ENCODE results near the gene PDCD2L. TPM values are rescaled to one million over a fixed set of nuclear protein-coding genes. Genes with fewer than 3 reads are reported as not detected.
A peak's percentile ranks its signal among the peaks of the same experiment; 100 is the strongest.

Gene PDCD2L
- total RNA-seq, 4 donors from 2014 or later, result 6.1 to 12.8 (median 9.2) TPM

DNA sequence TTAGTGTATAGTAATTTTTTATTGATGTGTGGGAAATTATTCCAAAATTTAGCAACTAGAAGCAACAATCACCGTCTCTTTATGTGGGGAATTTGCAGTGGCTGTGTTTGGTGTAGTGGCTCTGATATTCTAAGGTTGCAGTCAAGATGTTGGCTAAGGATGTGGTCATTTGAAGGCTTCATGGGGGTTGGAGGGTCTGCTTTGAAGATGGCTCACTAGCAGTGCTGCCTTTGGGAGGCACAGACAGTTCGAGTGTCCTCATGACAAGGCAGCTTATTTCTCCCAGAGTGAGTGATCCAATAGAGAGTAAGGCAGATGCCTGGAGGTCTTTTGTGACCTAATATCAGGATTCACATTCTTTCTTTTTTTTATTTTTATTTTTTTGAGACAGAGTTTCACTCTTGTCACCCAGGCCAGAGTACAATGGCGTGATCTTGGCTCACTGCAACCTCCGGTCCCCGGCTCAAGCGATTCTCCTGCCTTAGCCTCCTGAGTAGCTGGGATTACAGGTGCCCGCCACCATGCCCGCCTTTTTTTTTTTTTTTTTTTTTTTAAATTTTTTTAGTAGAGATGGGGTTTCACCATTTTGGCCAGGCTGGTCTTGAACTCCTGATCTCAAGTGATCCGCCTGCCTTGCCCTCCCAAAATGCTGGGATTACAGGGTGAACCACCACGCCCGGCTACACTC is 30.5 kb upstream of the PDCD2L start:
- TF ChIP-seq, protein P1, sequence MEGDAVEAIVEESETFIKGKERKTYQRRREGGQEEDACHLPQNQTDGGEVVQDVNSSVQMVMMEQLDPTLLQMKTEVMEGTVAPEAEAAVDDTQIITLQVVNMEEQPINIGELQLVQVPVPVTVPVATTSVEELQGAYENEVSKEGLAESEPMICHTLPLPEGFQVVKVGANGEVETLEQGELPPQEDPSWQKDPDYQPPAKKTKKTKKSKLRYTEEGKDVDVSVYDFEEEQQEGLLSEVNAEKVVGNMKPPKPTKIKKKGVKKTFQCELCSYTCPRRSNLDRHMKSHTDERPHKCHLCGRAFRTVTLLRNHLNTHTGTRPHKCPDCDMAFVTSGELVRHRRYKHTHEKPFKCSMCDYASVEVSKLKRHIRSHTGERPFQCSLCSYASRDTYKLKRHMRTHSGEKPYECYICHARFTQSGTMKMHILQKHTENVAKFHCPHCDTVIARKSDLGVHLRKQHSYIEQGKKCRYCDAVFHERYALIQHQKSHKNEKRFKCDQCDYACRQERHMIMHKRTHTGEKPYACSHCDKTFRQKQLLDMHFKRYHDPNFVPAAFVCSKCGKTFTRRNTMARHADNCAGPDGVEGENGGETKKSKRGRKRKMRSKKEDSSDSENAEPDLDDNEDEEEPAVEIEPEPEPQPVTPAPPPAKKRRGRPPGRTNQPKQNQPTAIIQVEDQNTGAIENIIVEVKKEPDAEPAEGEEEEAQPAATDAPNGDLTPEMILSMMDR (IDR thresholded peaks at IDR 0.05), result no peak
- ATAC-seq (ENCODE audit: low FRiP score), result no peak
- no peak for DNase-seq (ENCODE audit: low spot score)

GRCh38 chr19:34375598-34375997 is 28.6 kb upstream of the PDCD2L start:
- TF ChIP-seq, protein P1 (IDR thresholded peaks at IDR 0.05), result no peak
- ATAC-seq (ENCODE audit: low FRiP score) (peak; percentile 62), DNase-seq (ENCODE audit: low spot score) (no peak)

DNA sequence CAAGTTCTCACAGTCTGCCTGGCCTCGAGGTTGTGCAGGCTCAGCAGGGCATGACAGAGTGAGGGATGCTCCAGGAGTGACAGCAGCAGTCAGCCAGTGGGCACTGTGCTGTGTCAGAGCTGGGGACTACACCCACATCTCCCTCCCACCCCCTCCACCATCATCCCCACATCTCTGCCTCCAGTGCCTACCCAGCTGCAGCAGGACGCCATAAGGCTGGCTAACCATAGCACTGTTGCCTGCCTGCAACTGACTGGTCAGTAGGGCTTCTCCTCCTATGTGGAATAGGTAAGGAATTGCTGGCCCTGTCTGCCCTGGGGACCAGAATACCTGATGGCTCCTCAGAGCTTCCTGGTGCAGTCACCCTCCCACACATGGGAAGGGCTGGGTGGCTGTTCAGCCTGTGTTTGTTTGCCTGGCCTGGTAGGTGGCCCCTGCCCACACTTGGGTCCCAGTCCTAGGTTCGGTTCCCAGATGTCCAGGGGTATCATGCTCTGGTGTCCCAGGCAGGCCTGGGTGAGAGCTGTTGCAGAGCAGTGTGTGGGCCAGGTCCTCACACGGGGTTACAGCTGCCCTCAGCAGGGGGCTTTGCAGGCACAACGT is 23.5 kb upstream of the PDCD2L start:
- ATAC-seq (ENCODE audit: low FRiP score), result no peak
- TF ChIP-seq, protein P1 (IDR thresholded peaks at IDR 0.05), result no peak
- no peak for DNase-seq (ENCODE audit: low spot score)

DNA sequence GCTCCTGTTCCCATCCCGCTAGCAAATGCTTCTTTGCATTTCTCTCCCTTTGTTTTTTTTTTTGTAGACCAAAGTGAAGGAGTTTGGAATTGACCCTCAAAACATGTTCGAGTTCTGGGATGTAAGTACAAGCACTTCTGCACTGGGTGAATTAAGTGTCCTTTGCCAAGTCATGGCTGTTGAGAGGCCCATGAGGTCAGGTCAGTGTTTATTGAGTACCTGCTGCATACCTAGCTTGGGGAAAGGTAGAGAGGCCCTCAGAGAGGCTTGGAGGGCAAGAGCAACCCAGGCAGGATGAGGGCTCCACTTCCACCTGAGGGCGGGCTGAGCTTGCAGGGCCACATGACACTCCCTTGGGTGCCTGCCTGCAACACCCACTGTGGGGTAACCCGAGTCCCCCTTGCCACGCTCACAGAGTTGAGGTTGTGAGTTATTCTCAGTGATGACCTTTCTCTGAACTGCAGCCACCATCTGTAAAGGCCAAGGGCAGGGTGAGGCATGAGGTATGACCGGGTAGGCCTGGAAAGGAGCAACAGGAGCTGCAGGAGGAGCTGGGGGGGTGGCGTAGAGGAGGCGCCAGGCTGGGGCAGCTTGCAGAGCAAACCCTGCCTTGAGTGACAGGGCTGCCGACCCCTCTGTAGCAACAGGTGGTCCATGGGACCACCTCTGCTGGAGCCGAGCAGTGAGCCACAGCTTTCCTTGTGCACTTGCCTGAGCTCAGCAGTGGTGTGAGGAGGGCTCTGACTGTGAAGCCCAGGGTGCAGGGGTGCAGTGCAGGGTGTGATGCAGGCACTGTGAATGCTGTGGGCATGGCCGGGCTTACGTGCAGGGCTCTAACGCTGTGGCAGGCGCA is 22.6 kb upstream of the PDCD2L start:
- TF ChIP-seq, protein P1 (IDR thresholded peaks at IDR 0.05), result no peak
- DNase-seq (ENCODE audit: low spot score) (no peak), ATAC-seq (ENCODE audit: low FRiP score) (no peak)

DNA sequence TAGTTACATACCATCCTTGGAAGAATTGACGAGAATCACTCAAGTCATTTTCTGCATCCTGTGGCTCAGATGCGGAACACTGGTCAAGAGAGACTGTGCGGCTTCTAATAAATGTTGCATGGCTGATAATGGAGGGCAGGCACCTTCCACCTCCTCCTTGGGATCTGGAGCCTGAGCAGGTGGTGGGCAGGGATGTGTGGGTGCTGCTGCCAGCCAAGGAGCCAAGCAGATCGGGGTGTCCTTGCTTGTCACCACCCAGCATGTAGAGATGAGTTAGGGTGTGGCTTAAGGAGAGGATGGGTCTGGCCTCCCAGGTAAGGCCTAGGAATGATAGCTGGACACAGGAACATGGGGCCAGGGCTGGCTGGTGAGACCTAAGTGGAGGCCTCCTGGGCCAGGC is 21.7 kb upstream of the PDCD2L start:
- no peak for DNase-seq (ENCODE audit: low spot score)
- ATAC-seq (ENCODE audit: low FRiP score), result no peak
- TF ChIP-seq, protein P1 (IDR thresholded peaks at IDR 0.05), result no peak

DNA sequence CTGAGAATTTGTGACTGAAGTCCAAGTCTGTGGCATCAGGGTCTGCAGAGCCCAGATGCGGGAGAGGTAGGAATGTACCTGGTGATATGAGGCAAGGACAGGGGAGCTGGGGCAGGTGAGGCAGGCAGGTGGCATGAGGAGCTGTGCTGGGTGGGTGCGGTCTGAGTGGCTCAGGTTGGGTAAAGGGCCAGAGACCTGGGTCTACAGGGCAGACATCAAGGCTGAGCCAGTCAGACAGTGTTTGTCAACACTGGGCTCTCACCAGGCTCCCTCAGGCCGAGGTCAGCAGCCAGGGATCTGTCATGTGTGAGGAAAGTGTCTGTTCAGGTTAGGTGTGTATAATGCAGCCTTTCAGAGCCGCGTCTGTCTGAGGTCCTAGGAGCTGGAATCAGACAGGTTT is 20.6 kb upstream of the PDCD2L start:
- DNase-seq (ENCODE audit: low spot score) (no peak), ATAC-seq (ENCODE audit: low FRiP score) (no peak)
- TF ChIP-seq, protein P1 (IDR thresholded peaks at IDR 0.05), result no peak
